PFSK-1 (cell line): ENCODE data around the gene TMC1.

ENCODE experiments used
- FOXP2 ChIP-seq: optimal IDR thresholded peaks from 2 replicates; pipeline ENCODE3; 2011; ENCODE audit warnings: borderline replicate concordance, control low read depth, inconsistent platforms; ENCODE audit not compliant: insufficient read depth; ENCODE audit errors: extremely low read length, extremely low read depth
- POLR2AphosphoS5 ChIP-seq: IDR thresholded peaks from 2 replicates; pipeline ENCODE4 v1.6.1; 2012; ENCODE audit warnings: low read depth, mild to moderate bottlenecking, control low read depth, low read length, moderate library complexity
- SIN3A ChIP-seq: IDR thresholded peaks from 2 replicates; pipeline ENCODE4 v1.6.1; 2012; ENCODE audit warnings: mild to moderate bottlenecking, low read length, moderate library complexity, borderline replicate concordance; ENCODE audit not compliant: insufficient read depth
- TAF1 ChIP-seq: IDR thresholded peaks from 2 replicates; pipeline ENCODE4 v1.6.1; 2012; ENCODE audit warnings: low read length, control low read depth, borderline replicate concordance; ENCODE audit not compliant: insufficient read depth
- TF ChIP-seq, protein P1 (sequence below), 2 experiments: IDR thresholded peaks; 2 replicates each; pipeline versions ENCODE4 v1.6.1 to v1.8.0; 2011 to 2012; ENCODE audit warnings: low read depth in 2 of 2, low read length in 2 of 2, control low read depth in 1 of 2, inconsistent platforms in 1 of 2, mild to moderate bottlenecking in 1 of 2, moderate library complexity in 1 of 2; ENCODE audit not compliant: insufficient read depth in 1 of 2

Gene TMC1

DNA sequence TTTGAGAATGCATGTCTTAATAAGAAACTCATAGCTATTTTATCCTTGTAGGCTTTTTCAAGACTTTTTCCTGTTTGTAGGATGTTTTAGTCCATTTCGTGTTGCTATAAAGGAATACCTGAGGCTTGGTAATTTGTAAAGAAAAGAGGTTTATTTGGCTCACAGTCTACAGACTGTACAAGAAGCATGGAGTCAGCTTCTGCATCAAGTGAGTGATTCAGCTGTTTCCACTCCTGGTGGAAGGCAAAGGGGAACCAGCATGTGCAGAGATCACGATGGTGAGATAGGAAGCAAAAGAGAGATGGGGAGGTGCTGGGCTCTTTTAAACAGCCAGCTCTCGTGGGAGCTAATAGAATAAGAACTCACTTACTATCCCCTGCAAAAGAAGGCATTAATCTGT, 254.2 kb downstream of the TMC1 start:
- TF ChIP-seq, protein P1, sequence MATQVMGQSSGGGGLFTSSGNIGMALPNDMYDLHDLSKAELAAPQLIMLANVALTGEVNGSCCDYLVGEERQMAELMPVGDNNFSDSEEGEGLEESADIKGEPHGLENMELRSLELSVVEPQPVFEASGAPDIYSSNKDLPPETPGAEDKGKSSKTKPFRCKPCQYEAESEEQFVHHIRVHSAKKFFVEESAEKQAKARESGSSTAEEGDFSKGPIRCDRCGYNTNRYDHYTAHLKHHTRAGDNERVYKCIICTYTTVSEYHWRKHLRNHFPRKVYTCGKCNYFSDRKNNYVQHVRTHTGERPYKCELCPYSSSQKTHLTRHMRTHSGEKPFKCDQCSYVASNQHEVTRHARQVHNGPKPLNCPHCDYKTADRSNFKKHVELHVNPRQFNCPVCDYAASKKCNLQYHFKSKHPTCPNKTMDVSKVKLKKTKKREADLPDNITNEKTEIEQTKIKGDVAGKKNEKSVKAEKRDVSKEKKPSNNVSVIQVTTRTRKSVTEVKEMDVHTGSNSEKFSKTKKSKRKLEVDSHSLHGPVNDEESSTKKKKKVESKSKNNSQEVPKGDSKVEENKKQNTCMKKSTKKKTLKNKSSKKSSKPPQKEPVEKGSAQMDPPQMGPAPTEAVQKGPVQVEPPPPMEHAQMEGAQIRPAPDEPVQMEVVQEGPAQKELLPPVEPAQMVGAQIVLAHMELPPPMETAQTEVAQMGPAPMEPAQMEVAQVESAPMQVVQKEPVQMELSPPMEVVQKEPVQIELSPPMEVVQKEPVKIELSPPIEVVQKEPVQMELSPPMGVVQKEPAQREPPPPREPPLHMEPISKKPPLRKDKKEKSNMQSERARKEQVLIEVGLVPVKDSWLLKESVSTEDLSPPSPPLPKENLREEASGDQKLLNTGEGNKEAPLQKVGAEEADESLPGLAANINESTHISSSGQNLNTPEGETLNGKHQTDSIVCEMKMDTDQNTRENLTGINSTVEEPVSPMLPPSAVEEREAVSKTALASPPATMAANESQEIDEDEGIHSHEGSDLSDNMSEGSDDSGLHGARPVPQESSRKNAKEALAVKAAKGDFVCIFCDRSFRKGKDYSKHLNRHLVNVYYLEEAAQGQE (IDR thresholded peaks at IDR 0.05; ENCODE audit: insufficient read depth in 1 of 2, low read depth in 2 of 2, low read length in 2 of 2): no peak
- TF ChIP-seq POLR2AphosphoS5: no peak
- no peak for TF ChIP-seq SIN3A
- TF ChIP-seq FOXP2: no peak
- no peak for TF ChIP-seq TAF1

DNA sequence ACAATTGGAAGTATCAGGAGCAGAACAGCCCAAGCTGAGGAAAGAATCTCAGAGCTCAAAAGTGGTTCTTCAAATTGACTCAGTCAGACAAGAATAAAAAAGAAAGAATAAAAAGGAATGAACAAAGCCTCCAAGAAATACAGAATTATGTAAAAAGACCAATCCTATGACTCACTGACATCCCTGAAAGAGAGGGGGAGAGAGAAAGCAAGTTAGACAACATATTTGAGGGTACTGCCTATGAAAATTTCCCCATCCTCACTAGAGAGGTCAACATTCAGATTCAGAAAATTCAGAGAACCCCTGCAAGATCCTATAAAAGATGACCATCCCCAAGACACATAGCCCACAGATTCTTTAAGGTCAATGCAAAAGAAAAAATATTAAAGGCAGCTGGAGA, 258.2 kb downstream of the TMC1 start:
- no peak for TF ChIP-seq FOXP2

DNA sequence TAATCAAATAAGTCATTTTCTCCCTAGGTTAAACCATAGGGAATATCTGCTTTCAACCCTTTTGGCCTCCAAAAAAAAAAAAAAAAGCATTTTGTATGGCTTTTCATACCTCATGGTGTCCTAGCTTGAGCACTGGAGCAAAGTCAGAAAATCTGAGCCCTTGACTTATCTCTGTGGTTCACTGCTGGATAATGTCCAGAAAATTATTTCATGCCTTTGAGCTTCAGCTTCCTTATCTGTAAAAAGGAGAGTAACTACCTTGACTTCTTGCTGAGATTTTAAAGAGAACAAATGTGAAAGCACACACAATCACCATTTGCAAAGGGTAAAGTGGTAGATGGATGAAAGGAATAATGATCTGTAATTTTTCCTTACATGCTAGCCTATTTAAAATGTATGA, 265.5 kb downstream of the TMC1 start:
- TF ChIP-seq, protein P1 (IDR thresholded peaks at IDR 0.05; ENCODE audit: insufficient read depth in 1 of 2, low read depth in 2 of 2, low read length in 2 of 2): no peak
- TF ChIP-seq SIN3A (no peak), TAF1 (no peak), FOXP2 (no peak), POLR2AphosphoS5 (no peak)

DNA sequence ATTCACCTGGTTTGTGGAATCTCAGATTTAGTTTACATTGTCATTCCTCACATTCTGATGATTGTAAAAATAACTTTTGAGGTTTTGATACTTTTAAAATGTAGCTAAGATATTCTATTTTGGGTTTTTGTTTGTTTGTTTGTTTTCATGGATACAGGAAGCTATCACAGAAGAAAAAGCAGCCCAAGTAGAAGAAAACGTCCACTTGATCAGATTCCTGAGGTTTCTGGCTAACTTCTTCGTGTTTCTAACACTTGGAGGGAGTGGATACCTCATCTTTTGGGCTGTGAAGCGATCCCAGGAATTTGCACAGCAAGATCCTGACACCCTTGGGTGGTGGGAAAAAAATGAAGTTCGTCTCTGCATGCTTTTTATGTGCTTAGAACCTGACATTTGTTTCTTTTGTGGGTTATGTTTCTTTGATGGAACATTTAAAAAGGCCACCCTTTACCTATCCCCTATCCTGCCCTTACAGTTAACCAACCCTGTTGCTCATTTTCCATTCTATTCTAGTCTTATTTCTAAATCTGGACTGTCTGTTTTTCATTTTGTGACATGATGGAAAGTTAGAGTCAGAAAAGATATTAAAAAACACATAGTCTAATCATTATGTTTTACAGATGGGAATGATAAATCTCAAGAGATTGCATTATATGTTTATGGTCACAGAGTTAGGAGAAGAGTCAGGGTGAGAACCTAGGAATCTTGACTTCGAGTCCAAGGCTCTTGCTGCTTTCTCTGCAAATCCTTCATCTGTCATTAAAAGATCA, 267.7 kb downstream of the TMC1 start:
- TF ChIP-seq, protein P1 (IDR thresholded peaks at IDR 0.05; ENCODE audit: insufficient read depth in 1 of 2, low read depth in 2 of 2, low read length in 2 of 2): no peak
- TF ChIP-seq SIN3A: no peak
- TF ChIP-seq TAF1: no peak
- TF ChIP-seq FOXP2: no peak
- no peak for TF ChIP-seq POLR2AphosphoS5

DNA sequence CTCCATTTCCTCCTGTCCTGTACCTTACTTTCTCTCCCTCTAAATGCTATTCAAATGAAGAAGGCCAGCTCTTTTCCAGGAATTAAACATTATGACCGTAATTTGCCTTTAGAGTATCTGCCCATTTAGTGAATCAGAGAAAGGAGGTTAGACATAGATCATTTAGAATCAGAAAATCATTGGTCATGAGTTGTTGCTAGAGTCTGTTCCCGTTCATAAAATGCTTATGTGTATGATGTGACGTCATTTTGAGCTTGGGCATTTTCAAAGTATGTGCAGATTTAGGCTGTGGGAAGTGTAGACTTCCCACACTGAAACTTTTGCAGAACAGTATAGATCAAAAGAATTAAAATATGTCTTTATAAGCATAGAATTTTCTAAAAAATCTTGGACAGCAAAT, 268.5 kb downstream of the TMC1 start:
- TF ChIP-seq FOXP2 (no peak), SIN3A (no peak), TAF1 (no peak), POLR2AphosphoS5 (no peak)
- TF ChIP-seq, protein P1 (IDR thresholded peaks at IDR 0.05; ENCODE audit: insufficient read depth in 1 of 2, low read depth in 2 of 2, low read length in 2 of 2): no peak
